HepG2 (cell line): ENCODE data around the gene TPI1.

Source experiments
- ASH2L ChIP-seq: fragments of 300-600, 200-600 bp; sonication (generic); IDR thresholded peaks from 2 replicates; pipeline ENCODE4 v1.7.0; 2017; ENCODE audit warnings: low read depth, mild to moderate bottlenecking, moderate library complexity, mixed read lengths, low read length; ENCODE audit not compliant: insufficient read length
- BRF2 ChIP-seq: sonication (generic); formaldehyde crosslinking; IDR thresholded peaks from 2 replicates; pipeline ENCODE4 v1.8.1; 2022; ENCODE audit warnings: mild to moderate bottlenecking, missing genetic modification reagents
- FOXO4 ChIP-seq: sonication (generic); formaldehyde crosslinking; conservative IDR thresholded peaks from 2 replicates; pipeline ENCODE4 v1.8.1; 2023; ENCODE audit warnings: missing genetic modification reagents
- GLI4 ChIP-seq: sonication (generic); formaldehyde crosslinking; IDR thresholded peaks from 2 replicates; pipeline ENCODE4 v1.5.1; 2020; ENCODE audit warnings: missing genetic modification reagents, mild to moderate bottlenecking, moderate library complexity, borderline replicate concordance
- POLR2AphosphoS5 ChIP-seq: IDR thresholded peaks from 2 replicates; pipeline ENCODE4 v1.6.1; 2012; ENCODE audit warnings: low read depth, low read length
- ZNF609 ChIP-seq: sonication (generic); formaldehyde crosslinking; IDR thresholded peaks from 2 replicates; pipeline ENCODE4 v1.4.0; 2020; ENCODE audit warnings: mild to moderate bottlenecking, missing genetic modification reagents, borderline replicate concordance
- TF ChIP-seq, protein P1 (sequence below): sonication (generic); formaldehyde crosslinking; IDR thresholded peaks from 2 replicates; pipeline ENCODE4 v1.8.0; 2023; ENCODE audit warnings: mild to moderate bottlenecking, missing genetic modification reagents

- TF ChIP-seq GLI4 (CRISPR knock-in tag) (no peak), ZNF609 (no peak), FOXO4 (no peak), ASH2L (no peak), POLR2AphosphoS5 (no peak), BRF2 (CRISPR knock-in tag) (no peak)
- TF ChIP-seq, protein P1, sequence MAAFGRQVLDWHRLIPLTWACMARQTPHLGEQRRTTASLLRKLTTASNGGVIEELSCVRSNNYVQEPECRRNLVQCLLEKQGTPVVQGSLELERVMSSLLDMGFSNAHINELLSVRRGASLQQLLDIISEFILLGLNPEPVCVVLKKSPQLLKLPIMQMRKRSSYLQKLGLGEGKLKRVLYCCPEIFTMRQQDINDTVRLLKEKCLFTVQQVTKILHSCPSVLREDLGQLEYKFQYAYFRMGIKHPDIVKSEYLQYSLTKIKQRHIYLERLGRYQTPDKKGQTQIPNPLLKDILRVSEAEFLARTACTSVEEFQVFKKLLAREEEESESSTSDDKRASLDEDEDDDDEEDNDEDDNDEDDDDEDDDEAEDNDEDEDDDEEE (CRISPR knock-in tag) = no peak
Observed at GRCh38 chr12:6909421-6910145, 42.3 kb downstream of the TPI1 start.
